PC-3 (cell line): ENCODE results near the gene FRMD6. TPM values are rescaled to one million over a fixed set of nuclear protein-coding genes. Genes with fewer than 3 reads are reported as not detected.

Experiments used
- ATAC-seq: fragments of 200-7000 bp; cut with Tn5 transposase; 2 replicates; pipeline ENCODE4 v1.9.1; 2020; ENCODE audit warnings: mild to moderate bottlenecking, moderate library complexity
- BruUV-seq: library from RNA; stranded (reverse); fragments of 400-500 nt; replicated peaks from 2 replicates; lab custom pipeline; 2021; lab: Mats Ljungman, UMichigan
- CTCF ChIA-PET: fragments of 300-600 bp; sonication (Branson Sonifier 250); formaldehyde crosslinking; loops from one replicate; lab custom pipeline; 2022; ENCODE audit warnings: antibody characterized with exemption; lab: Charles Lee
- POLR2A ChIA-PET: fragments of 300-600 bp; sonication (Branson Sonifier 250); formaldehyde crosslinking; loops from one replicate; lab custom pipeline; 2022; ENCODE audit warnings: antibody characterized with exemption; ENCODE audit not compliant: unreplicated experiment; lab: Charles Lee
- DNase-seq: peaks from one replicate; pipeline ENCODE4 v3.0.0-alpha.2; 2015
- H2AFZ ChIP-seq: fragments of 300-600 bp; sonication (generic); 2 replicates; pipeline ENCODE4 v1.6.0; 2016; ENCODE audit warnings: antibody characterized with exemption, low read length
- H3F3A ChIP-seq: fragments of 300-600 bp; sonication (generic); one replicate; pipeline ENCODE4 v1.6.0; 2017; ENCODE audit warnings: antibody characterized with exemption, low read length, control low read depth, mild to moderate bottlenecking; ENCODE audit not compliant: unreplicated experiment
- H3K27ac ChIP-seq: fragments of 300-600 bp; sonication (generic); 2 replicates; pipeline ENCODE4 v1.5.1; 2016; ENCODE audit warnings: mild to moderate bottlenecking, low read length
- H3K27me3 ChIP-seq: fragments of 300-600 bp; sonication (generic); 2 replicates; pipeline ENCODE4 v1.6.1; 2016; ENCODE audit warnings: low read length, mixed read lengths
- H3K36me3 ChIP-seq: fragments of 300-600 bp; sonication (generic); 2 replicates; pipeline ENCODE4 v1.6.1; 2016; ENCODE audit warnings: low read depth, mixed run types, low read length, mixed read lengths
- H3K4me1 ChIP-seq: fragments of 300-600 bp; sonication (generic); 2 replicates; pipeline ENCODE4 v1.5.1; 2016; ENCODE audit warnings: low read length; ENCODE audit not compliant: insufficient read depth
- H3K4me2 ChIP-seq: fragments of 300-600 bp; sonication (generic); 2 replicates; pipeline ENCODE4 v1.6.0; 2016; ENCODE audit warnings: low read length
- H3K4me3 ChIP-seq: fragments of 300-600 bp; sonication (generic); 2 replicates; pipeline ENCODE4 v1.5.1; 2016; ENCODE audit warnings: mild to moderate bottlenecking, low read length, mixed read lengths
- H3K79me2 ChIP-seq: fragments of 300-600 bp; sonication (generic); 2 replicates; pipeline ENCODE4 v1.6.1; 2017; ENCODE audit warnings: low read length, mixed read lengths
- H3K9ac ChIP-seq: fragments of 300-600 bp; sonication (generic); 2 replicates; pipeline ENCODE4 v1.6.0; 2016; ENCODE audit warnings: mild to moderate bottlenecking, low read length
- H3K9me2 ChIP-seq: fragments of 300-600 bp; sonication (generic); replicated peaks from 2 replicates; pipeline ENCODE4 v1.6.1; 2016; ENCODE audit warnings: mixed run types, low read length, mixed read lengths
- H3K9me3 ChIP-seq: fragments of 300-600 bp; sonication (generic); 2 replicates; pipeline ENCODE4 v1.6.1; 2016; ENCODE audit warnings: low read length, mixed read lengths
- H4K20me1 ChIP-seq: fragments of 300-600 bp; sonication (generic); 2 replicates; pipeline ENCODE4 v1.6.1; 2016; ENCODE audit warnings: low read length, mixed read lengths
- CTCF ChIP-seq: fragments of 300-600 bp; sonication (generic); conservative IDR thresholded peaks from 2 replicates; pipeline ENCODE4 v1.5.1; 2017; ENCODE audit warnings: antibody characterized with exemption, low read depth, mild to moderate bottlenecking, low read length
- EZH2 ChIP-seq: fragments of 300-600 bp; sonication (generic); IDR thresholded peaks from one replicate; pipeline ENCODE4 v1.6.1; 2017; ENCODE audit warnings: antibody characterized with exemption, mild to moderate bottlenecking, low read length; ENCODE audit not compliant: unreplicated experiment
- EZH2phosphoT487 ChIP-seq: fragments of 300-600 bp; sonication (generic); IDR thresholded peaks from 2 replicates; pipeline ENCODE4 v1.6.1; 2018; ENCODE audit warnings: mild to moderate bottlenecking, antibody characterized with exemption, low read length, borderline replicate concordance
- intact Hi-C: fragments of 100-400 bp; cut with micrococcal nuclease; formaldehyde crosslinking; loops from 2 replicates; pipeline ENCODE4 v1.9.0; 2023
- total RNA-seq: library from RNA; depleted of rRNA; stranded (reverse); fragments of >200 nt; gene quantifications from 2 replicates; pipeline ENCODE4 v1.2.3, GENCODE V29; 2014

FRMD6 gene
- total RNA-seq, 1 experiment from 2014 or later = 103 TPM

- BruUV-seq = no TSS peak
- ChIA-PET CTCF (no interaction called here), POLR2A (no interaction called here)
- intact Hi-C loops = no loop called here
- H3K9ac ChIP-seq = no peak overlapping the region
- TF ChIP-seq CTCF = no peak
- no peak for TF ChIP-seq EZH2phosphoT487
- TF ChIP-seq EZH2 = no peak
- H3K9me2 ChIP-seq = no peaks in the 10 kb centered on the region
- H3K4me3 ChIP-seq = no peak overlapping the region
- H3K36me3 ChIP-seq = no peaks in the 10 kb centered on the region
- H3K9me3 ChIP-seq = no peaks in the 10 kb centered on the region
- H4K20me1 ChIP-seq = no peaks in the 10 kb centered on the region
- no peaks in the 10 kb centered on the region for H3K27me3 ChIP-seq
- no peak overlapping the region for H3K27ac ChIP-seq
- H3K4me2 ChIP-seq = no peak overlapping the region
- no peaks in the 10 kb centered on the region for H3K79me2 ChIP-seq
- H2AFZ ChIP-seq = no peak overlapping the region
- H3K4me1 ChIP-seq = no peaks in the 10 kb centered on the region
- DNase-seq (no peak), ATAC-seq (no peak)
- no peaks in the 10 kb centered on the region for H3F3A ChIP-seq
Observed at GRCh38 chr14:51607711-51608110, 44.0 kb upstream of the FRMD6 start.

- H2AFZ ChIP-seq = no peak overlapping the region
- intact Hi-C loops = no loop called here
- no peak overlapping the region for H3K9ac ChIP-seq
- ChIA-PET POLR2A (no interaction called here), CTCF (no interaction called here)
- H3K9me3 ChIP-seq = no peaks in the 10 kb centered on the region
- H4K20me1 ChIP-seq = no peaks in the 10 kb centered on the region
- H3K79me2 ChIP-seq = no peaks in the 10 kb centered on the region
- ATAC-seq = no peak
- TF ChIP-seq EZH2 (no peak), EZH2phosphoT487 (no peak), CTCF (no peak)
- DNase-seq = no peak
- no peak overlapping the region for H3K27ac ChIP-seq
- H3F3A ChIP-seq = no peaks in the 10 kb centered on the region
- no peaks in the 10 kb centered on the region for H3K9me2 ChIP-seq
- H3K4me1 ChIP-seq = no peaks in the 10 kb centered on the region; the same call in 1 of the 2 replicates
- H3K36me3 ChIP-seq = no peaks in the 10 kb centered on the region
- H3K4me3 ChIP-seq = no peak overlapping the region
- H3K27me3 ChIP-seq = no peaks in the 10 kb centered on the region
- no TSS peak for BruUV-seq
- no peak overlapping the region for H3K4me2 ChIP-seq
Observed at GRCh38 chr14:51609251-51609954, 42.3 kb upstream of the FRMD6 start.

- Histone ChIP-seq H3K27ac (no peak overlapping the region), H2AFZ (no peak overlapping the region), H4K20me1 (no peaks in the 10 kb centered on the region), H3K27me3 (no peaks in the 10 kb centered on the region), H3K36me3 (no peaks in the 10 kb centered on the region), H3K79me2 (no peaks in the 10 kb centered on the region), H3K9me2 (no peaks in the 10 kb centered on the region), H3K4me2 (no peak overlapping the region), H3K9me3 (no peaks in the 10 kb centered on the region), H3K4me3 (no peak overlapping the region), H3K4me1 (peaks cover 2% of the 10 kb centered on the region; the same call in 1 of the 2 replicates), H3F3A (no peaks in the 10 kb centered on the region), H3K9ac (no peak overlapping the region)
- intact Hi-C loops = no loop called here
- TF ChIP-seq EZH2 = no peak
- TF ChIP-seq CTCF = no peak
- no TSS peak for BruUV-seq
- POLR2A ChIA-PET = no interaction called here
- CTCF ChIA-PET = no interaction called here
- DNase-seq (no peak), ATAC-seq (no peak; the same call in 1 of the 2 replicates)
Observed at GRCh38 chr14:51609955-51610283, 41.8 kb upstream of the FRMD6 start.
